ENCODE measurements around the gene EVL. TPM values are rescaled to one million over a fixed set of nuclear protein-coding genes. Genes with fewer than 3 reads are reported as not detected.

The EVL gene
- total RNA-seq, 1 donor from 2014 or later: 11.7 TPM

GRCh38 chr14:100108840-100109593, 43.8 kb downstream of the EVL start:
- no peak for TF ChIP-seq CTCF (IDR thresholded peaks at IDR 0.05)
- intact Hi-C loops (cut with DNase I): loop anchor here (1.0 to 10.0 kb wide), 5 partner anchors 52 to 374 kb away; no protein-coding TSS in a partner anchor
- Histone ChIP-seq H3K27me3 (no peaks in the 10 kb centered on the region), H3K36me3 (no peaks in the 10 kb centered on the region), H3K4me1 (peaks cover 12 to 27% of the 10 kb centered on the region in 2 donors), H3K27ac (no peak overlapping the region), H3K9me3 (no peaks in the 10 kb centered on the region), H3K4me3 (no peak overlapping the region)
- DNase-seq (ENCODE audit: low spot score in 2 of 2): no peak

DNA sequence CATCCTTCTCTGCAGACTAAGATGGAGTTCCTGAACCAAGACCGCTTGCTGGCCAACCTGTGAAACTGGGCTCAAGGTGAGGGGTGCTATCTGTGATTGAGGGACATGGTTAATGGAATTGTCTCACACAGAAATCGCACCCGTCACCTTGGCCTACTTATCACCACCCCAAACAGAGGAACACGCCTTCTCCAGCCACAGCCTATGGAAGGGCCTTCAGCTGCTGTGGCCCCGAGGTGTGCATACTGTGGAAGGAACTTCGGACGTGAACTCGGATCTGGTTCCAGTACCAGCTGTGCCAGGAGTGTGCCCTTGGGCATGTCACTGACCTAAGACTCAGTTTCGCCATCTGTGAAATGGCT, 44.4 kb downstream of the EVL start:
- peaks cover 8 to 21% of the 10 kb centered on the region in 2 donors for H3K4me1 ChIP-seq
- no peaks in the 10 kb centered on the region for H3K36me3 ChIP-seq
- no peaks in the 10 kb centered on the region for H3K27me3 ChIP-seq
- H3K9me3 ChIP-seq: no peaks in the 10 kb centered on the region
- intact Hi-C loops (cut with DNase I): loop anchor here (2.0 to 10.0 kb wide), 4 partner anchors 52 to 375 kb away; no protein-coding TSS in a partner anchor
- DNase-seq (ENCODE audit: low spot score in 2 of 2): no peak
- TF ChIP-seq CTCF (IDR thresholded peaks at IDR 0.05): no peak
- H3K4me3 ChIP-seq: no peak overlapping the region
- no peak overlapping the region for H3K27ac ChIP-seq

DNA sequence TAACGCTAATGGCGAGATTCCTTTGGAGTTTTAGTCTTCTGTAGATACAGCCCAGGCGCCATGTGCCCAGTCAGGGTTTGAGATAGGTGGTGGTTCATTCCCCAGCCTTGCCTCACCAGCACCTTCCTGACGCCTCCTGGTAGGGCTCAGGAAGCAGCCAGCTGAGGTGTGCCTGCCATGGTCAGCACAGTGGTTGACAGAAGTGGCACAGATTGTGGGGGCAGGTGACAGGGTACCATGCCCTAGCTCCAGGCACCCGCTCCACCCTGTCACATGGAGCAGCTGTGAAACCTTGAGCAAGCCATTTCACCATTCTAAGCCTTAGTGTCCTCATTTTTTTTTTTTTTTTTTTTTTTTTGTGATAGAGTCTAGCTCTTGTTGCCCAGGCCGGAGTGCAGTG, 45.6 kb downstream of the EVL start:
- intact Hi-C loops (cut with DNase I): no loop called here

DNA sequence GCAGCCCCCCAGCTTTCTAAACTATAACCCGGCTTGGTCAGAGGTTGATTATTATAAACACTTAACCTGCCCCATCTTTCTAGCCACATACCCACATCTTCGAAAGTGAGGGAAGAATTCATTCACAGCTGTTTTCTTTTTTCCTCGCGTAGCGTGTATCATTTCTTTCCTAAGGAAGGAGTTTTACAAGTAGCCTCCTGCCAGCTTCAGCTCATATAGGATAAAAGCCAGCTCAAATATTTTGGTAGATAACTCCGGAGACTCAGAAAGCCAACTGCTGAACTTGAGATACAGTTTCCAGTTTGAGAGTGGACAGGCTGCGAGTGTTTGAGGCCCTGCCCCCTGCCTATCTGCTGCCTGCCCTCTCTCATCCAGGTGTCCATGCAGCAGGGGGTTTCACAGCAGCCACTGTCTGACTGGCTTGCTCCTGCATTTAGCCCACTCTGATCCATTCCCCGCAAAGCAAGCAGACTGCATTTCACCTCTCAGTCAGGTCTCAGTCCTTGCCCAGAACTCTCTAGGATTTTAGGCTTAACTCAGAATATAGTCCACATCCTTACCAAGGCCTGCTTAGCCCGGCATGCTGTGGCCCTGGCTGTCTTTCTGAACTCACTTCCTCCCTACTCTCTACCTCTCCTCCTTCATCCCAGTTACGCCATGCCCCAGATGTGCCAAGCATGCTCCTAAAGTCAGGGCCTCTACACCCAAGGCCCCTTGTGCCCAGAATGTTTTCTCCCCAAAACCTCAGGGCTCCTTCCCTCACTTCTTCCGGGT, 46.9 kb downstream of the EVL start:
- Histone ChIP-seq H3K27ac (peak overlapping the region in 1 of 2 donors; percentile 34), H3K4me3 (no peak overlapping the region), H3K4me1 (peaks cover 0 to 5% of the 10 kb centered on the region in 2 donors), H3K27me3 (no peaks in the 10 kb centered on the region), H3K9me3 (no peaks in the 10 kb centered on the region), H3K36me3 (no peaks in the 10 kb centered on the region)
- TF ChIP-seq CTCF (IDR thresholded peaks at IDR 0.05): no peak
- intact Hi-C loops (cut with DNase I): no loop called here
- DNase-seq (ENCODE audit: low spot score in 2 of 2): no peak

More for the DNA sequence above, 45.6 kb downstream of the EVL start:
- H3K27me3 ChIP-seq: no peaks in the 10 kb centered on the region
- H3K4me1 ChIP-seq: peaks cover 0 to 9% of the 10 kb centered on the region in 2 donors
- no peaks in the 10 kb centered on the region for H3K9me3 ChIP-seq
- no peak for TF ChIP-seq CTCF (IDR thresholded peaks at IDR 0.05)
- H3K4me3 ChIP-seq: no peak overlapping the region
- no peaks in the 10 kb centered on the region for H3K36me3 ChIP-seq
- no peak overlapping the region for H3K27ac ChIP-seq
- no peak for DNase-seq (ENCODE audit: low spot score in 2 of 2)

DNA sequence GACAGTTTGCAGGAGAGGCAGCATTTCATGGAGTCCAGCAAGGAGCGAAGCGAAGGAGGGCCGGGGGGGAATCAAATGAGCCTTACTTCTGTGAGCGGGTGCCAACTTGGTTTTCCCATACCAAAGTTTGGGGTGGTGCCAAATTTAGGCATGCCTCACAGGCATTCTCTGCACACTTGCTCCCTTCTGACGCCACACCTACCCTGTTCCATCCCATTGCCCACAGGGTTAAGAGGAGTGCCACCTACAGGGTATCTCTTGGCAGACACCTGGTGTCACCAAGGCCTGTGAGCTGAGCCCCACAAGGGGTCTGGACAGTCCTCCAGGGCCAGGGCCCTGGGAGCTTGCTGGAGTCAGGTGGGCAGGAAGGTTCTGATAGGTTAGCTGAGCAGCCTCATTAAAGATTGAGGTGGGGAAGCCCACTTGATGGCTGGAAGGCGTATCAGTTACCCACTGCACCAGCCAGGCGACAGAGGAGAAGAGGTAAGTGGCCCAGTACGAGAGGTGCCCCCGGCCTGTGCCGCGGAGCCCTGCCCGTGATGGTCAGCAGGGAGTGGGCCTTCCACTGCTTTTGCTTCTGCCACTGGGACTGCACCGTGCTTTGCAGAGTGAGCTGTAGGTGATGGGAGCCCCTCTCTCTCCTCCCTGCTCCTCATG, 49.0 kb downstream of the EVL start:
- intact Hi-C loops (cut with DNase I): no loop called here

More for the DNA sequence above, 49.0 kb downstream of the EVL start:
- DNase-seq (ENCODE audit: low spot score in 2 of 2): no peak
- no peak overlapping the region for H3K4me3 ChIP-seq
- peaks cover 0 to 3% of the 10 kb centered on the region in 2 donors for H3K4me1 ChIP-seq
- no peak overlapping the region for H3K27ac ChIP-seq
- no peaks in the 10 kb centered on the region for H3K36me3 ChIP-seq
- TF ChIP-seq CTCF (IDR thresholded peaks at IDR 0.05): no peak
- H3K9me3 ChIP-seq: no peaks in the 10 kb centered on the region
- H3K27me3 ChIP-seq: no peaks in the 10 kb centered on the region
